Memory B cell (primary cell): ENCODE measurements around the gene NANOS1.

Source experiments
- ATAC-seq: fragments of 150-1000 bp; cut with Tn5 transposase; 2 replicates; pipeline ENCODE4 v1.10.0; 2021; ENCODE audit warnings: low read depth, mild to moderate bottlenecking, moderate library complexity
- DNase-seq, 2 donors: peaks; one replicate each; pipeline ENCODE4 v3.0.0; 2022; ENCODE audit warnings: low spot score in 2 of 2
- H3K27ac Mint-ChIP-seq: one replicate; pipeline ENCODE4 v1.8.0; 2022; ENCODE audit warnings: mild to moderate bottlenecking, moderate library complexity, mixed read lengths
- H3K27me3 Mint-ChIP-seq: one replicate; pipeline ENCODE4 v1.8.0; 2022; ENCODE audit warnings: mixed read lengths
- H3K36me3 Mint-ChIP-seq: one replicate; pipeline ENCODE4 v1.8.0; 2022; ENCODE audit warnings: mild to moderate bottlenecking, mixed read lengths
- H3K4me1 Mint-ChIP-seq: one replicate; pipeline ENCODE4 v1.8.0; 2022; ENCODE audit warnings: mixed read lengths
- H3K4me3 Mint-ChIP-seq: one replicate; pipeline ENCODE4 v1.8.0; 2022; ENCODE audit warnings: mild to moderate bottlenecking, moderate library complexity, mixed read lengths
- H3K9me3 Mint-ChIP-seq: one replicate; pipeline ENCODE4 v1.8.0; 2022; ENCODE audit warnings: mixed read lengths

NANOS1 gene, protein sequence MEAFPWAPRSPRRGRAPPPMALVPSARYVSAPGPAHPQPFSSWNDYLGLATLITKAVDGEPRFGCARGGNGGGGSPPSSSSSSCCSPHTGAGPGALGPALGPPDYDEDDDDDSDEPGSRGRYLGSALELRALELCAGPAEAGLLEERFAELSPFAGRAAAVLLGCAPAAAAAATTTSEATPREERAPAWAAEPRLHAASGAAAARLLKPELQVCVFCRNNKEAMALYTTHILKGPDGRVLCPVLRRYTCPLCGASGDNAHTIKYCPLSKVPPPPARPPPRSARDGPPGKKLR

DNA sequence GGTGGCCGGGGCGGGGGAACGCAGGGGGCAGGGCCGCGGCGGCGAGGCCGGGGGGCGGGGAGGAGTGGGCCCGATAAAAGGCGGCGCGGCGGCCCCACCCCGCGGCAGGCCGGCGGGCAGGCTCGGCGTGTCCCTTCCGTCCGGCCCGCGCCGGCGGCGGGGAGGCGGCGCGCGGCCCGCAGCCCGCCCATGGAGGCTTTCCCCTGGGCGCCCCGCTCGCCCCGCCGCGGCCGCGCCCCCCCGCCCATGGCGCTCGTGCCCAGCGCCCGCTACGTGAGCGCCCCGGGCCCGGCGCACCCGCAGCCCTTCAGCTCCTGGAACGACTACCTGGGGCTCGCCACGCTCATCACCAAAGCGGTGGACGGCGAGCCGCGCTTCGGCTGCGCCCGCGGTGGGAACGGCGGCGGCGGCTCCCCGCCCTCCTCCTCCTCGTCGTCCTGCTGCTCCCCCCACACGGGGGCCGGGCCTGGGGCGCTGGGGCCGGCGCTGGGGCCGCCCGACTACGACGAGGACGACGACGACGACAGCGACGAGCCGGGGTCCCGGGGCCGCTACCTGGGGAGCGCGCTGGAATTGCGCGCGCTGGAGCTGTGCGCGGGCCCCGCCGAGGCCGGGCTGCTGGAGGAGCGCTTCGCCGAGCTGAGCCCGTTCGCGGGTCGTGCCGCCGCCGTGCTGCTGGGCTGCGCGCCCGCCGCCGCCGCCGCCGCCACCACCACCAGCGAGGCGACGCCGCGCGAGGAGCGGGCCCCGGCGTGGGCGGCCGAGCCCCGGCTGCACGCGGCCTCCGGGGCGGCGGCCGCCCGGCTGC lies at the start of gene NANOS1:
Gene NANOS1 (plus strand): TSS at position 102 of the 808 bp plus-strand sequence. CDS start 88 bp downstream, at position 190.
- Mint-ChIP-seq H3K9me3 (no peaks in the 10 kb centered on the region), H3K4me1 (peaks cover 19% of the 10 kb centered on the region), H3K4me3 (peak within 1 kb of the TSS; percentile 89), H3K36me3 (peaks cover 15% of the 10 kb centered on the region), H3K27me3 (no peaks in the 10 kb centered on the region), H3K27ac (no peak within 1 kb of the TSS)
- peak in 1 of 2 donors; percentile 40 for DNase-seq
- ATAC-seq: no peak

DNA sequence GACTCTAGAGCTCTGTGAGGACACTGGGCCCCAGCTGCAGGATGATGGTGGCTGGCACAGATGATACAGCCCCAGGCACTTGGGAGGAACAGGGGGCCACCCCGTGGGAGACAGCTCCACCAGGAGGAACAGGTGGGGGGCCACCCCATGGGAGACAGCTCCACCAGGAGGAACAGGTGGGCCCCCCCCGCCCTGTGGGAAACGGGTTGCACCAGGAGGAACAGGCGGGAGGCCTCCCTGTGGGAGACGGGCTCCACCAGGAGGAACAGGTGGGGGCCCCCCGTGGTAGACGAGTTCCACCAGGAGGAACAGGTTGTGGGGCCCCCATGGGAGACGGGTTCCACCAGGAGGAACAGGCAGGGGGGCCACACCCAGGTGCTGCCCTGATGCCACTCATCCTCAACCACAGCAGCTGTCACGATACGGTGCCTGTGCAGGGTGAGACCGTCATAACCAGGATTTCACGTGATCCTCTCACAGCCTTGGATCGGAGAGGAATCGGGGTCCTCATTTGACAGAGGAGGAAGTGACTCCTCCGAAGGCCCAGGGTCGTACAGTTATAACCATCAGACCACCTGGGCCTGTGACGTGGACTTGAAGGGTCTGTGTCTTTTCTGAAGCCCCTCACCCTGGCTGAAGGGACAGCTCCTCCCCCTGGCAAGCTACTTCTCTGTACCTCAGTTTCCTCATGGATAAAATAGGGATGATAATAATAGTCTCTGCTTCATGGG lies 49.2 kb upstream of the NANOS1 start:
- Mint-ChIP-seq H3K36me3 (peaks cover 2% of the 10 kb centered on the region), H3K9me3 (peaks cover 5% of the 10 kb centered on the region), H3K4me3 (no peak overlapping the region), H3K27me3 (peaks cover 9% of the 10 kb centered on the region), H3K4me1 (no peaks in the 10 kb centered on the region), H3K27ac (no peak overlapping the region)
- ATAC-seq (no peak), DNase-seq (no peak)

DNA sequence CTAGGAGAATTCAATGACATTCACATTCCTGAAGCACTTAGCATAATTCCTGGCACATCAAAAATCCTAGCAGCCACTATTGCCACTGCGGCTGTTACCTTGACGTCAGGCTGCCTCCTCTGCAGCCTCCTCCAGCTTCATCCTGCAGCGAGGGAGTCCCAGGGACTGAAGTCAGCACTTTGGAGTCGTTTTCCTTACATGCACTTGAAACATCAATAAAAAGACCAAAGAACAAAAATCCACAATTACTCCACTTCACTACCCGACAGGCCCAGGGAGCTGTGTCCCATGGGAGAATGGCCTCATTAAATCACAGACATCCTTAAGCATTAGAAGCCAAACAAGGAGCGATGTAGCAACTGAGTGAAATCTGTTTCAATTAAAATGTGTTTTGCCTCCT lies 48.6 kb upstream of the NANOS1 start:
- peaks cover 11% of the 10 kb centered on the region for H3K9me3 Mint-ChIP-seq
- H3K4me3 Mint-ChIP-seq: no peak overlapping the region
- H3K4me1 Mint-ChIP-seq: no peaks in the 10 kb centered on the region
- ATAC-seq: no peak
- H3K27ac Mint-ChIP-seq: no peak overlapping the region
- H3K36me3 Mint-ChIP-seq: peaks cover 5% of the 10 kb centered on the region
- DNase-seq: no peak
- H3K27me3 Mint-ChIP-seq: peaks cover 9% of the 10 kb centered on the region

DNA sequence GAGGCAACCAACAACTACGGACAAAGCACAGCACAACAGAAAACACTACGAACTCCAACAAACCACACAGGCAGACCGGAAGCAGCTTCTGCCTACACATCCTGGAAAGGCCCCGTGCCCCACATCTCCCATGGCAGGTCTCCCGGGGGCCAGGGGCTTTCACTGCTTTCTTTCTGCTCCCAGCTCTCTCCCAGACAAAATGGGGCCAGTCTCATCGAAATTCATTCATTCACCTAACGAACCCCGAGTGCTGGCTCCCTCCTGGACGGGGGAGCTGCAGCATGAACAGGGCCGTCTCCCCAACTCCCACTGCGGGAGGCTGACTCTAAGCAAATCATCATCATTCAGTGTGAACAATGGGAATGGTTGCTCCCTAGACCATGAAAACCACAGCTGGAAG lies 47.6 kb upstream of the NANOS1 start:
- Mint-ChIP-seq H3K36me3 (peaks cover 5% of the 10 kb centered on the region), H3K27me3 (peaks cover 9% of the 10 kb centered on the region), H3K27ac (no peak overlapping the region), H3K4me3 (no peak overlapping the region), H3K4me1 (peaks cover 2% of the 10 kb centered on the region), H3K9me3 (peaks cover 12% of the 10 kb centered on the region)
- DNase-seq: no peak
- ATAC-seq: no peak

DNA sequence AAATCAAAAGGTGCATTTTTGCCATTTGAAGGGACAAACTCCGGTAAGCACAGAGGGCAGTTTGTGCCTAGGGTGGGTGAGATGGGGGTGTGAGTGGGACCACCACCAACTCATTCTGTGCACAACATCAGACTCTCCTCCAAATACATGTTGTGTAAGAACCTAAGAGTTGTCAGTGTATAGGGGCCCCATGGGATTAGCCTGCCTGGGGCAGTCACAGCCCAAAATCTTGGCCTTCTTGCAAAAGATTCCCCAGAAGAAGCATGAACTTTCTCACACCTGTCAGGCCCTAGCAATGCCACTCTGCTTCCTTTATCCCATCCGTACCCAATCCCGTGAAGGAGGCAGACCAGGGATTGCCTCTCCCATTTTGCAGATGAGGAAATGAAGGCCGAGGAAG lies 47.1 kb upstream of the NANOS1 start:
- ATAC-seq (no peak), DNase-seq (no peak)
- Mint-ChIP-seq H3K4me3 (no peak overlapping the region), H3K36me3 (peaks cover 5% of the 10 kb centered on the region), H3K9me3 (peaks cover 14% of the 10 kb centered on the region), H3K4me1 (peaks cover 5% of the 10 kb centered on the region), H3K27me3 (peaks cover 9% of the 10 kb centered on the region), H3K27ac (no peak overlapping the region)

DNA sequence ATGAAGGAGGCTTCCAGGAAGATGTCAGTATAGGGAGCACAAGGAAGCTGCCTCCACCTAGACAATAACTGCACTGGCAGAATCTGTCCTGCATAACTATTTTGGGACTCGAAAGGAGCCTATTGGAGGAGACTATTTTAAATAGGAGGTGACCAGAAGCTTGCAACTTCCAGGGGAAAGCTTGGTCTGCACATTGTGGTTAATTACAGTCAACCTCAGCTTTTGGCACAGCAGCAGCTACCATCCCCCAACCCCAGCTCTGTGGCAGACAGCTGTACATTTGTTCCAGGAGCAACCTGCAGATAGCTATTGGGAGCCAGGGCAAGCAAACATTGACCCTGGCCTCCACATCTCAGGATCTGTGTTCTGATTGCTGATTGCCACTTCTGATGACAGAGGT lies 46.3 kb upstream of the NANOS1 start:
- no peak for DNase-seq
- H3K4me3 Mint-ChIP-seq: no peak overlapping the region
- H3K27ac Mint-ChIP-seq: no peak overlapping the region
- H3K9me3 Mint-ChIP-seq: peaks cover 15% of the 10 kb centered on the region
- H3K4me1 Mint-ChIP-seq: peaks cover 7% of the 10 kb centered on the region
- H3K27me3 Mint-ChIP-seq: peaks cover 12% of the 10 kb centered on the region
- no peak for ATAC-seq
- H3K36me3 Mint-ChIP-seq: peaks cover 7% of the 10 kb centered on the region

DNA sequence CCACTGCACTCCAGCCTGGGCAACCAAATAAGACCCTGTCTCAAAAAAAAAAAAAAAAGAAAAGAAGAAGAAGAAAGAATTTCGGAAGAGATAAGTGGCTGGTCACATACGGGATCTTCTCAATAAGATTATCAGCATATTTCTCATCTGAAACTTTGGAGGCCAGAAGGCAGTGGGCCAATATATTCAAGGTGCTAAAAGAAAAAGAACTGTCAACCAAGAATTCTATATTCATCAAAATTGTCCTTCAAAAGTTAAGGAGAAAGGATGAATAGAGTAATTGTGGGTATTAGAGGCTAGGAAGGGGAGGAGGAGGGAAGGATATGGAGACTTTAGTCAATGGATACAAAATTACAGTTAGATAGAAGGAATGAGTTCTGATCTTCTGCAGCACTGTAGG lies 43.9 kb upstream of the NANOS1 start:
- Mint-ChIP-seq H3K4me3 (no peak overlapping the region), H3K27me3 (peaks cover 6% of the 10 kb centered on the region), H3K9me3 (peaks cover 16% of the 10 kb centered on the region), H3K27ac (no peak overlapping the region), H3K36me3 (peaks cover 7% of the 10 kb centered on the region), H3K4me1 (peaks cover 7% of the 10 kb centered on the region)
- DNase-seq: no peak
- ATAC-seq: no peak

DNA sequence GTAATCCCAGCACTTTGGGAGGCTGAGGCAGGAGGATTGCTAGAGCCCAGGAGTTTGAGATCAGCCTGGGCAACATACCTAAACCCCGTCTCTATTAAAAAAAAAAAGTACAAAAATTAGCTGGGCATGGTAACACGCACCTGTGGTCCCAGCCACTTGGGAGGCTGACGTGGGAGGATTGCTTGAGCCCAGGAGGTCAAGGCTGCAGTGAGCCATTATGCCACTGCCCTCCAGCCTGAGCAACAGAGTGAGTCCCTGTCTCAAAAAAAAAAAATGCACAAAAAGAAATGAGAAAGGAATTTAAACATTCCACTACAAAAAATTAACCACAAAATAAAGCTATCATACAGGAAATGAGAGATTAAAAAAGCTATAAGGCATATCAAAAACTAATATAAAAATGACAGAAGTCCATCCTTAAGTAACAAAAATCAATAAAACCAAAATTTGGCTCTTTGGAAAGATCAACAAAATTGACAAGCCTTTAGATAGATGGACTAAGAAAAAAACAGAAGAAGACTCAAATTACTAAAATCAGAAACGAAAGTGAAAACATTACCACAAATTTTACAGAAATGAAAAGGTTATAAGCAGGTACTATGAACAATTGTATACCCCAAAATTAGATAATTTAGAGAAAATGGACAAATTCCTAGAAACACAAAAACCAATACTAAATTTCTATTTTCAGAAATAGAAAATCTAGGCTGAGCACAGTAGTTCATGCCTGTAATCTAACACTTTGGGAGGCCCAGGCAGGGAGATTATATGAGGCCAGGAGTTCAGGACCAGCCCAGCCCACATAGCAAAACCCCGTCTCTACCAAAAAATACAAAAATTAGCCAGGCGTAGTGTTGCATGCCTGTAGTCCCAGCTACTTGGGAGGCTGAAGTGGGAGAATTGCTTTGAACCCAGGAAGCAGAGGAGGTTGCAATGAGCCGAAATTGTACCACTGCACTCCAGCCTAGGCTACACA lies 42.4 kb upstream of the NANOS1 start:
- H3K27me3 Mint-ChIP-seq: peaks cover 10% of the 10 kb centered on the region
- ATAC-seq: no peak

DNA sequence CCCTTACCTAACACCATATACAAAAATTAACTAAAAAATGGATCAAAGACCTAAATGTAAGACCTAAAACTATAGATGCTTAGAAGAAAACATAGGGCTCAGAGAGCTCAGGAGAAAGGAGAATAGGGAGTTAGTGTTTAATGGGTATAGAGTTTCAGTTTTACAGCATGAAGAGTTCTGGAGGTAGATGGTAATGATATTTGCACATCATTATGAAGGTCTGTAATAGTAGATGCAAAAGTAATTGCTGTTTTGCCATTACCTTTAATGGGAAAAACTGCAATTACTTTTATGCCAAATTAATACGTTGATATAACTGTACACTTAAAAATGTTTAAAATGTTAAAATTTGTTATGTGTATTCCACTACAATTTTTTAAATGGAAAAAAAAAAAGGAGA lies 39.2 kb upstream of the NANOS1 start:
- H3K27ac Mint-ChIP-seq: no peak overlapping the region
- H3K27me3 Mint-ChIP-seq: peaks cover 13% of the 10 kb centered on the region
- DNase-seq (no peak), ATAC-seq (no peak)
- peaks cover 7% of the 10 kb centered on the region for H3K4me1 Mint-ChIP-seq
- H3K36me3 Mint-ChIP-seq: peaks cover 7% of the 10 kb centered on the region
- H3K4me3 Mint-ChIP-seq: no peak overlapping the region
- H3K9me3 Mint-ChIP-seq: peaks cover 11% of the 10 kb centered on the region

More for the DNA sequence above, 42.4 kb upstream of the NANOS1 start:
- Mint-ChIP-seq H3K36me3 (peaks cover 7% of the 10 kb centered on the region), H3K27ac (no peak overlapping the region), H3K4me1 (peaks cover 7% of the 10 kb centered on the region), H3K9me3 (peaks cover 16% of the 10 kb centered on the region), H3K4me3 (no peak overlapping the region)
- no peak for DNase-seq

DNA sequence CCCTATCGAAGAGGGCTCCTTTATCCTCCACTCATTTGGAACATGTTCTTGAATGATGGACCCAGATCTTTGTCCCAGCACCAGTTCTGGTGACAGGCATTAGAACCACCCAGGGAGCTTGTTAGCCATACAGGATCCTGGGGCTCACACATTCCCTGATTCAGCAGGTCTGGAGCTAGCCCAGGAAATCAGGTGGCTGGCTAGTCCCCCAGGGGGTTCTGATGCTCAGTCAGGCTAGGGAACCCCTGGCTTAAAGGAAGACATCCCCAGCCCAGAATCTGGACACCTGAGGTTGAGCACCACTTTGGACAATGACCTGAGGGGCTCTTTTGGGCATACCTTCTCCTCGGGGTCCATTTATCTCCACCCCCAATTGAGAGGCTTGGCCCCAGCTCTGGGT lies 37.0 kb upstream of the NANOS1 start:
- H3K36me3 Mint-ChIP-seq: peaks cover 3% of the 10 kb centered on the region
- no peak overlapping the region for H3K4me3 Mint-ChIP-seq
- DNase-seq (no peak), ATAC-seq (no peak)
- H3K27ac Mint-ChIP-seq: no peak overlapping the region
- peaks cover 2% of the 10 kb centered on the region for H3K4me1 Mint-ChIP-seq
- H3K9me3 Mint-ChIP-seq: peaks cover 4% of the 10 kb centered on the region
- H3K27me3 Mint-ChIP-seq: peaks cover 14% of the 10 kb centered on the region

DNA sequence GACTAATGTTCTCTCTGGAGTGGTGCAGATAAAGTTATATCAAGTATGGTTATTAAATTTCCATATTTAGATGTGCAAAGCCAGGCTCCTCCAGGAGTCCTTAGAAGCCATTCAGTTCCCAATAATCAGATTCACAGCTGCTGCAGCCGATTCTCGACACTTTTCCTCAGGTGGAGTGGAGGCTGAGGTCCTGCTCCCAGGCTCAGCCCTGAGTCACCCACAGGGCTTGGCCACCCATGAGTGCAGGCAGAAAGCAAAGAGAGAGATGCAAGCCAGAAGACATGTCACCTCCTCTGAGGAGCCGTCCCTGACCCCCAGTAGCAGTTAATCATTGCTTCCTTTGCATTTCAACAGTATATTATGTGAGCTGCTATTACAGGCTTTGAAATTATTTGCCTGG lies 36.3 kb upstream of the NANOS1 start:
- Mint-ChIP-seq H3K36me3 (peaks cover 2% of the 10 kb centered on the region), H3K4me1 (no peaks in the 10 kb centered on the region), H3K27me3 (peaks cover 13% of the 10 kb centered on the region), H3K27ac (no peak overlapping the region), H3K4me3 (no peak overlapping the region), H3K9me3 (peaks cover 4% of the 10 kb centered on the region)
- DNase-seq (no peak), ATAC-seq (no peak)

DNA sequence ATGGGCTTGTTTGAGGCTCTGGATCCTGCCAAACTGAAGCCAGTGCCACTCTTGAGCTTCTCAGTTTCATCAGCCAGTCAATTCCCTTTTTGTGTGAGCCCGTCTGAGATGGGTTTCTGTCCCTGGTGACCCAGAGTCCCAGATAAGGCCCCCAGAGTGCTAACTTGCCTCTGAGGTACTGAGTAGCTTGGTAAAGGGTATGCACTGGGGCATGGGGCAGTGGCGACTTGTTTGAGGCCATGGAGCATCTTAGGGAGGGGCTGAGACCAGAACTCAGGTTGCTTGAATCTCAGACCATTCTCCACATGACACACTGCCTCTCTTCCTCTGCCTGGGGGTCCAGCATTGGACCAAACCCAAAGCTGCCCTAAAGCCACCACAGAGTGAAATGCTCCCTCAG lies 35.2 kb upstream of the NANOS1 start:
- Mint-ChIP-seq H3K4me3 (no peak overlapping the region), H3K36me3 (no peaks in the 10 kb centered on the region), H3K27me3 (peaks cover 13% of the 10 kb centered on the region), H3K9me3 (peaks cover 3% of the 10 kb centered on the region), H3K27ac (no peak overlapping the region), H3K4me1 (no peaks in the 10 kb centered on the region)
- no peak for DNase-seq
- no peak for ATAC-seq

DNA sequence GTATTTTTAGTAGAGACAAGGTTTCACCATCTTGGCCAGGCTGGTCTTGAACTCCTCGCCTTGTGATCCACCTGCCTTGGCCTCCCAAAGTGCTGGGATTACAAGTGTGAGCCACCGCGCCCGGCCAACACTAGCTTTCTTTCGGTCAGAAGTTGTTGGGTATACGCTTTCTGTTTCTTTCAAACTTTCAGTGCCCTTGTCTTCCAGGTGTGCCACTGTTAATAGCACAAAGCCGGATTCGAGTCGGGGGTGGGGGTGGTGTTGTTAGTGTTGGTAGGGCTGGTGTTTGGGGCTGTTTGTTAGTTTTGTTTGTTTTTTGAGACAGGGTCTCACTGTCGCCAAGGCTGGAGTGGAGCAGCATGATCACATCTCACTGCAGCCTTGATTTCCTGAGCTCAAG lies 33.8 kb upstream of the NANOS1 start:
- Mint-ChIP-seq H3K27me3 (peaks cover 10% of the 10 kb centered on the region), H3K4me3 (no peak overlapping the region), H3K9me3 (peaks cover 3% of the 10 kb centered on the region), H3K4me1 (no peaks in the 10 kb centered on the region), H3K27ac (no peak overlapping the region), H3K36me3 (no peaks in the 10 kb centered on the region)
- DNase-seq (no peak), ATAC-seq (no peak)
